Kidney (tissue), 14 donors: ENCODE results near the gene NEGR1. TPM values are rescaled to one million over a fixed set of nuclear protein-coding genes. Genes with fewer than 3 reads are reported as not detected.

Experiments used
- DNase-seq, 5 donors: peaks; one replicate each; pipeline ENCODE4 v3.0.0-alpha.2; 2013 to 2020
- FAIRE-seq: peaks from 2 replicates; lab custom pipeline; 2012; peaks lifted over from hg19 to GRCh38; lab: Jason Lieb, UNC
- H3K27ac ChIP-seq, 2 donors: one replicate each; pipeline ENCODE4 v1.7.0; 2013; ENCODE audit warnings: low read depth in 2 of 2, low read length in 2 of 2, inconsistent platforms in 1 of 2
- H3K27me3 ChIP-seq: one replicate; pipeline ENCODE4 v1.7.1; 2013; ENCODE audit warnings: low read length, inconsistent platforms; ENCODE audit not compliant: control insufficient read depth, insufficient read depth
- H3K36me3 ChIP-seq, 3 donors: one replicate each; pipeline versions ENCODE4 v1.7.0 to v1.7.1; 2013; ENCODE audit warnings: low read length in 3 of 3, control low read depth in 1 of 3, inconsistent platforms in 1 of 3; ENCODE audit not compliant: insufficient read depth in 3 of 3, control insufficient read depth in 2 of 3
- H3K4me1 ChIP-seq, 3 donors: one replicate each; pipeline versions ENCODE4 v1.7.0 to v1.7.1; 2013; ENCODE audit warnings: low read length in 3 of 3, inconsistent platforms in 1 of 3, low read depth in 1 of 3; ENCODE audit not compliant: control insufficient read depth in 2 of 3, insufficient read depth in 2 of 3
- H3K4me3 ChIP-seq, 3 donors: one replicate each; pipeline versions ENCODE4 v1.7.0 to v1.8.1; 2013; ENCODE audit warnings: low read length in 3 of 3, control low read depth in 1 of 3, inconsistent platforms in 1 of 3
- H3K9ac ChIP-seq, 3 donors: one replicate each; pipeline versions ENCODE4 v1.7.0 to v1.7.1; 2013; ENCODE audit warnings: low read length in 3 of 3, control low read depth in 1 of 3, inconsistent platforms in 1 of 3
- H3K9me3 ChIP-seq, 3 donors: one replicate each; pipeline versions ENCODE4 v1.7.0 to v1.7.1; 2013; ENCODE audit warnings: low read length in 3 of 3, control low read depth in 1 of 3, inconsistent platforms in 1 of 3; ENCODE audit not compliant: control insufficient read depth in 2 of 3, insufficient read depth in 1 of 3
- CTCF ChIP-seq: IDR thresholded peaks from 3 replicates; pipeline ENCODE4 v1.5.1; 2012; ENCODE audit warnings: mild to moderate bottlenecking, moderate library complexity, borderline replicate concordance; ENCODE audit not compliant: insufficient read depth; ENCODE audit errors: extremely low read depth
- intact Hi-C: fragments of 100-400 bp; cut with DNase I; formaldehyde crosslinking; loops from one replicate; pipeline ENCODE4 v1.11.1; 2022
- polyA plus RNA-seq: library from polyadenylated mRNA; stranded (reverse); fragments of 350-450 nt; fragmentation: Illumina TruSeq; extraction: RNeasy Lipid Tissue Mini Kit (QIAGEN cat#74804); gene quantifications from one replicate; pipeline ENCODE4 v1.2.3, GENCODE V29; 2014; ENCODE audit warnings: low read depth, low replicate concordance; ENCODE audit not compliant: insufficient read depth
- total RNA-seq: library from RNA; stranded (reverse); fragmentation: NEBNext Ultra II Directional; extraction: Animal tissue kit (Norgen Biotek cat#: 25700); gene quantifications from one replicate; pipeline ENCODE4 v1.2.1, GENCODE V29; 2021
- donor health status: control.
- donor health status: control.
- donor health status: control.
- donor health status: control.
- donor health status: control.
- donor health status: DM: yes; HTN: yes; CAD: no.
- donor health status: Normal renal cell carcinoma (clear cell type).

The NEGR1 gene
- total and polyA plus RNA-seq, 2 donors from 2014 or later: 3.0 to 10.2 TPM

- no peak for FAIRE-seq
These were observed 497.3 kb downstream of the NEGR1 start for GRCh38 chr1:71785000-71785399.

DNA sequence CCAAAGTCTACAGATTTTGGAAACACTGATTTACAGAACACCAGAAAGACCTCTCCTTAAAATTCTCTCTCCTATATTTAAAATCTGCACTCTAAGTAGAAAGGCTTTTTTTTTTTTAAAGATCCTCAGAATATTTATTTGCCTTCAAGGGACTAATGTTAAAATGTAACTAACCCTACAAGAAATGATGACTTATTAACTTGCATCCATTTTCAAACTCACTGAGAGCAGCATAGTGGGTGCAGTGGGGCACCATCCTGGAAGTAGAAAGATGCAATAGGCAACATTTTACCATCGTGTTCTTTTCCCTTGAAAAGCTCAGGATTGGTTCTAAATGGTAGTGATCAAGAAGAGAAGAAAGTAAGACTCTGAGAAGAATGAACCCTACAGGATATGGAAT is 498.1 kb downstream of the NEGR1 start:
- Histone ChIP-seq H3K4me1 (peaks cover 0 to 20% (median 2%) of the 10 kb centered on the region in 3 donors), H3K4me3 (no peak overlapping the region), H3K9me3 (no peaks in the 10 kb centered on the region), H3K36me3 (no peaks in the 10 kb centered on the region), H3K27me3 (no peaks in the 10 kb centered on the region), H3K27ac (no peak overlapping the region), H3K9ac (no peak overlapping the region)
- DNase-seq (peak in 2 of 5 donors; percentile 27), FAIRE-seq (peak; percentile 70)
- no peak for TF ChIP-seq CTCF
- intact Hi-C loops: no loop called here

More at GRCh38 chr1:71785000-71785399, 497.3 kb downstream of the NEGR1 start:
- Histone ChIP-seq H3K27ac (no peak overlapping the region), H3K9ac (no peak overlapping the region), H3K9me3 (no peaks in the 10 kb centered on the region), H3K4me1 (peaks cover 0 to 20% (median 2%) of the 10 kb centered on the region in 3 donors), H3K36me3 (no peaks in the 10 kb centered on the region), H3K4me3 (no peak overlapping the region), H3K27me3 (no peaks in the 10 kb centered on the region)
- no peak for DNase-seq
- intact Hi-C loops: no loop called here
- no peak for TF ChIP-seq CTCF

GRCh38 chr1:71783071-71783470 is 499.3 kb downstream of the NEGR1 start:
- intact Hi-C loops: no loop called here
- DNase-seq (no peak), FAIRE-seq (no peak)

More at GRCh38 chr1:71783071-71783470, 499.3 kb downstream of the NEGR1 start:
- Histone ChIP-seq H3K4me1 (peaks cover 0 to 20% (median 2%) of the 10 kb centered on the region in 3 donors), H3K27me3 (no peaks in the 10 kb centered on the region), H3K27ac (no peak overlapping the region), H3K36me3 (no peaks in the 10 kb centered on the region), H3K9ac (no peak overlapping the region), H3K9me3 (no peaks in the 10 kb centered on the region), H3K4me3 (no peak overlapping the region)
- no peak for TF ChIP-seq CTCF
